Peyer's patch (tissue), 4 donors: Measurements from ENCODE around the gene CDKN3. TPM values are rescaled to one million over a fixed set of nuclear protein-coding genes. Genes with fewer than 3 reads are reported as not detected.
A peak's percentile ranks its signal among the peaks of the same experiment; 100 is the strongest.

Experiments used
- DNase-seq, 3 donors: peaks; one replicate each; pipeline ENCODE4 v3.0.0-alpha.2; 2017 to 2019
- H3K27ac ChIP-seq, 4 donors: fragments of 200-600 bp; sonication (generic); one replicate each; pipeline ENCODE4 v1.5.1; 2016 to 2019
- H3K27me3 ChIP-seq, 2 donors: fragments of 200-600 bp; sonication (generic); one replicate each; pipeline ENCODE4 v1.5.1; 2019
- H3K36me3 ChIP-seq, 3 donors: fragments of 200-600 bp; sonication (generic); one replicate each; pipeline ENCODE4 v1.5.1; 2016 to 2019
- H3K4me1 ChIP-seq, 4 donors: fragments of 200-600 bp; sonication (generic); one replicate each; pipeline ENCODE4 v1.5.1; 2016 to 2019
- H3K4me3 ChIP-seq, 4 donors: fragments of 200-600 bp; sonication (generic); 1 replicate in 3 of 4; 2 replicates in 1 of 4; pipeline ENCODE4 v1.5.1; 2016 to 2019; ENCODE audit warnings: mild to moderate bottlenecking in 1 of 4
- H3K9me3 ChIP-seq, 4 donors: fragments of 200-600 bp; sonication (generic); one replicate each; pipeline ENCODE4 v1.5.1; 2016 to 2019; ENCODE audit warnings: mild to moderate bottlenecking in 1 of 4
- POLR2A ChIP-seq, 2 donors: fragments of 450-650 bp; IDR thresholded peaks; one replicate each; pipeline ENCODE4 v1.5.1; 2017; ENCODE audit warnings: antibody characterized with exemption in 2 of 2, mild to moderate bottlenecking in 2 of 2, moderate library complexity in 2 of 2
- total RNA-seq, 4 donors: library from RNA; depleted of rRNA; stranded (reverse); fragments of >200 nt; gene quantifications; one replicate each; pipeline ENCODE4 v1.1.0, GENCODE V29; 2016
- TF ChIP-seq, protein P1 (sequence below), 6 experiments: fragments of 450-650 bp in 4 of 6; fragments of 200-600 bp in 2 of 6; sonication (generic) in 1 of 6; IDR thresholded peaks; one replicate each; pipeline ENCODE4 v1.5.1; 2017 to 2019; ENCODE audit warnings: antibody characterized with exemption in 6 of 6, mild to moderate bottlenecking in 3 of 6, moderate library complexity in 1 of 6

CDKN3 gene
- total RNA-seq, 4 donors from 2014 or later, result 1.6 to 7.4 (median 4.3) TPM

DNA sequence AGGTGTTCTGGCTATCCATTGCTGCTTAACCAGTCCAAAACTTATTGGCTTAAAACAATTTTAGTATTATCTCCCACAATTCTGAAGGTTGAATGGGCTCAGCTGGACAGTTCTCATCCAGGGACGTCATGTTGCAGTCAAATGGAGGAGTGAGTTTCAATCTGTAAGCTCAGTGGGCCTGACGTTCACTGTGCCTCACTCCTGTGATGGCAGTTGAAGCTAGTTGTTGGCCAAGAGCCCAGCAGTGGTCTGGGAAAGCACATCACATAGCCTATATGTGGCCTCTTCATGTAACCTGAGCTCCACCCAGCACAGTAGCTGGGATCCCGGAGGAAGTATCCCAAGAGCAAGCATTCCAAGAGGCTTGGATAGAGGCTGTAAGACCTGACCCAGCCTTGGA, 40.6 kb upstream of the CDKN3 start:
- no peak overlapping the region for H3K4me3 ChIP-seq
- H3K36me3 ChIP-seq, result no peaks in the 10 kb centered on the region
- no peaks in the 10 kb centered on the region for H3K27me3 ChIP-seq
- DNase-seq, result no peak
- H3K9me3 ChIP-seq, result no peaks in the 10 kb centered on the region
- H3K4me1 ChIP-seq, result no peaks in the 10 kb centered on the region
- H3K27ac ChIP-seq, result no peak overlapping the region
- TF ChIP-seq POLR2A (IDR thresholded peaks at IDR 0.05), result no peak
- TF ChIP-seq, protein P1, sequence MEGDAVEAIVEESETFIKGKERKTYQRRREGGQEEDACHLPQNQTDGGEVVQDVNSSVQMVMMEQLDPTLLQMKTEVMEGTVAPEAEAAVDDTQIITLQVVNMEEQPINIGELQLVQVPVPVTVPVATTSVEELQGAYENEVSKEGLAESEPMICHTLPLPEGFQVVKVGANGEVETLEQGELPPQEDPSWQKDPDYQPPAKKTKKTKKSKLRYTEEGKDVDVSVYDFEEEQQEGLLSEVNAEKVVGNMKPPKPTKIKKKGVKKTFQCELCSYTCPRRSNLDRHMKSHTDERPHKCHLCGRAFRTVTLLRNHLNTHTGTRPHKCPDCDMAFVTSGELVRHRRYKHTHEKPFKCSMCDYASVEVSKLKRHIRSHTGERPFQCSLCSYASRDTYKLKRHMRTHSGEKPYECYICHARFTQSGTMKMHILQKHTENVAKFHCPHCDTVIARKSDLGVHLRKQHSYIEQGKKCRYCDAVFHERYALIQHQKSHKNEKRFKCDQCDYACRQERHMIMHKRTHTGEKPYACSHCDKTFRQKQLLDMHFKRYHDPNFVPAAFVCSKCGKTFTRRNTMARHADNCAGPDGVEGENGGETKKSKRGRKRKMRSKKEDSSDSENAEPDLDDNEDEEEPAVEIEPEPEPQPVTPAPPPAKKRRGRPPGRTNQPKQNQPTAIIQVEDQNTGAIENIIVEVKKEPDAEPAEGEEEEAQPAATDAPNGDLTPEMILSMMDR (IDR thresholded peaks at IDR 0.05), result no peak

DNA sequence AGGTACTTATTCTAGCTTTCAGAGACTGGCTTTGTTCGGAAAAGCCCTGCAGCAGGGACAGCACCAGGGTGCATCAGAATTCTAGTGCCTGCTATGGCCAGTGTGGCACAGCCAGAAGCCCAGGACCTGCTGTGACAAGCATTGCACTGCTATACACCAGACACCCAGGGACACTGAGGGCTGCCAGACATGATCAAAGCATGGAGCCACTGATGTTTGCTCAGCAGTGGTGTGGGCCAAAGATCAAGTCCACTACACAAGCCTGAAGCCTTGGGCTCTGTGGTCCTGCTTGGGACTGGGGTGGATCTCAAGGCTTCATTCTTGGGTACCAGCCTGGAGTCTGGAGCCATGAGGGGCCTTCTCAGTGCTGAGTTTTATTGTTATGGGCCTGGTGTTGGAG, 36.1 kb upstream of the CDKN3 start:
- no peak overlapping the region for H3K27ac ChIP-seq
- peaks cover 0 to 11% (median 0%) of the 10 kb centered on the region in 4 donors for H3K4me1 ChIP-seq
- H3K9me3 ChIP-seq, result no peaks in the 10 kb centered on the region
- TF ChIP-seq, protein P1 (IDR thresholded peaks at IDR 0.05), result no peak
- H3K27me3 ChIP-seq, result no peaks in the 10 kb centered on the region
- no peak for DNase-seq
- no peaks in the 10 kb centered on the region for H3K36me3 ChIP-seq
- H3K4me3 ChIP-seq, result no peak overlapping the region

DNA sequence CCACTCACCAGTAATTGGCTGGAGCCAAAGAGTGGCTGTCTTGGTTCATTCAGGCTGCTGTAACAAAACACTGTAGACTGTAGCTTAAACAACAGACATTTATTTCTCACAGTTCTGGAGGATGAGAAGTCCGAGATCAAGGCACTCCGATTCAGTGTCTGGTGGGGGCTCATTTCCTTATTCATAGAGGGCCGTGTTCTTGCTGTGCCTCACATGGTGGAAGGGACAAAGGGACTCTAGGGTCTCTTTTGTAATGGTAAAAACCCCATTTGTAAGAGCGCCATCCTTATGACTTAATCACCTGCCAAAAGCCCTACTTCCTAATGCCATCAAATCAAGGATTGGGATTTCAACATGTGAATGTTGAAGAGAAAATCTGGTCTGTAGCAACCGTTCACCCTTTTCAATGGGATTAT, 34.7 kb upstream of the CDKN3 start:
- Histone ChIP-seq H3K27me3 (no peaks in the 10 kb centered on the region), H3K27ac (no peak overlapping the region), H3K4me1 (peaks cover 0 to 11% (median 0%) of the 10 kb centered on the region in 4 donors), H3K9me3 (no peaks in the 10 kb centered on the region), H3K4me3 (no peak overlapping the region), H3K36me3 (no peaks in the 10 kb centered on the region)
- TF ChIP-seq, protein P1 (IDR thresholded peaks at IDR 0.05), result no peak
- DNase-seq, result no peak

DNA sequence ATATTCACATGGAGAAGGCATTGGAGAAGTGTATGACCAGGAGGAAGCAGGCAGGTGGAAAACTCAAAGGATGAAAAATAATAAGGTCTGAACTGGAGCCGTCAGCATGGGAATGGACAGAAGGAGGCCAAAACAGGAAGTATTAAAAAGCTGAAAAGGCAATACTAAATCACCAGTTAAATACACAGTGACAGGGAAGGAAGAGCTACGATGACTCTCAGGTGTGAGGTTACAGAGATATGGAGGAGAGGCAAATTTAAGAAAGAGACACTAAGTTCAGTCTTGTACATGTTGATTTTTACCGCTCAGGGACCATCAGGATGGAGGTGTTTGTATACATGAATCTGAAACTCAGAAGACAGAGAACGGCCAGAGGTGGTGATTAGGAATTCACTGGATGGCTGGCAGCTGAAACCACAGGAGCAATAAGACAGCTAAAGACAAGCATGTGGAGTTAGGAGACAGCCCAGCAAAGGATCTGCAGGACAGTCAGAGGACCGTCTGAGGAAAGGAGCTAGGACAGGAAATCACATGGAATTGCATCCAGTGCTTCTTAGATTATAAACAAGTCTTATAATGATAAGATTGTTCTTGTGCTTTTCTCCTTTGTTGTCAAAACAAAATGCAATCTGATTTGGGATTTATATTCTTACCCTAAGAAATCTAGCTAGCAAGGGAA, 33.9 kb upstream of the CDKN3 start:
- Histone ChIP-seq H3K4me1 (peaks cover 0 to 11% (median 0%) of the 10 kb centered on the region in 4 donors), H3K36me3 (no peaks in the 10 kb centered on the region)

DNA sequence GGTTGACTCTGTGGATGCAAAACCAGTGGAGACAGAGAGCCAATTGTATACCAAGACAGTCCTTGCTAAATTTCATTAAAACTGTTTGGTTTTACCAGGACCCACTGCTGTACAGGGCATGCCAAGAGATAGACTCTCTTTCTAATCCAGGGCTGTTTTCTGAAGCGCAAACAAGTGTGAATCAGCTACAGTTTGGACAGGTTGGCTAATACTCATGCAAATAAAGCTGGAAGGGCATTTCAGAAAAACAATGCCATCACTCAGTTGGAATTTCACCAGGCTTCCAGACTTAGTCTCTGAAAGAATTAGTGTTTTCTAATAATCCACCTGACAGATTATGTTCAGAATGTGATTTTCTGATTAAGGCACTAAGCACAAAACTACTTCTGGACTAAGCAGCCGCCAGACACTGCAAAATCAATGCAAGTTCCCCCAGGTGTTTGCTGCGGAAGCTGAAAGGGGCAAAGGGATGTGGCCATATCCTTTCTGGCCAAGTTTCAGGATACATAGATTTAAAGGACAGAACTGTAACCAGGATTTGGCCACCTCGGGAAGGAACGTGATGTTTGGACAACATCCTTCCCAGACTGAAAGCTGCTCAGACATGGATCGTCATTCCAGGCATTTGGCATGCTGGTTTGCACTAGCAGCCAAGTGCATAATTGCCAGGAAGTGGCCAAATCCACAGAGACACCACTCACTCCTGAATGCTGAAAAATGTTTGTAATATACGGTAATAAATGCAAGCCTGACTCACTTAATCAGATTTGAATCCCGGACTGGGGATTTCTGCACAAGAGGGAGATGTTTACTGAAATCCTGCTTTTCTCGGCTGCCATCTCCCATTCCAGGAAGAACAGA, 32.0 kb upstream of the CDKN3 start:
- Histone ChIP-seq H3K4me1 (peaks cover 0 to 11% (median 0%) of the 10 kb centered on the region in 4 donors), H3K4me3 (no peak overlapping the region), H3K27ac (peak overlapping the region in 2 of 4 donors; percentile 16 to 25), H3K9me3 (no peaks in the 10 kb centered on the region), H3K27me3 (no peaks in the 10 kb centered on the region), H3K36me3 (no peaks in the 10 kb centered on the region)
- no peak for DNase-seq
- TF ChIP-seq, protein P1 (IDR thresholded peaks at IDR 0.05), result no peak
- TF ChIP-seq POLR2A (IDR thresholded peaks at IDR 0.05), result no peak

More for the DNA sequence above, 33.9 kb upstream of the CDKN3 start:
- Histone ChIP-seq H3K27ac (no peak overlapping the region), H3K27me3 (no peaks in the 10 kb centered on the region), H3K9me3 (no peaks in the 10 kb centered on the region), H3K4me3 (no peak overlapping the region)
- TF ChIP-seq POLR2A (IDR thresholded peaks at IDR 0.05), result no peak
- TF ChIP-seq, protein P1 (IDR thresholded peaks at IDR 0.05), result no peak
- no peak for DNase-seq
